Measurements from ENCODE around the gene MDM4. TPM values are rescaled to one million over a fixed set of nuclear protein-coding genes. Genes with fewer than 3 reads are reported as not detected.
A peak's percentile ranks its signal among the peaks of the same experiment; 100 is the strongest.

Gene MDM4
- total RNA-seq, 1 donor: 38.5 TPM

DNA sequence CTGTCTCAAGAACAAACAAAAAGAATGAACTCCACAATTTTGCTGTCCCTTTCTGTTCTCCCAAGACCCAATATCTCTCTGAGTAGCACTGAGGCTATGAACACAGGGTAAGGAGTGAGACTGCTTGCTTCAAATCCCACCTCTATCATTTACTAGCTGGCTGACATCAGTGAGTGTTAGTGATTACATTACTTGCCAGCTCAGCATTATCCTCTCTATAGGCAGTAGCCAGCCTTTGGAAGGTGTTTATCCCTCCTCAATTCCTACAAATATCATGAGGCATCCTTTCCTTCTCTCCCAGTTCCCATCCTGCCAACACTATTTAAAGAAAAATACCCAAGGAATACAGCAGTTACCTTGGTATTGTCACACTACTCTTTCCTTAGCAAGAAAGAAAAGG lies 24.6 kb upstream of the MDM4 start:
- DNase-seq (ENCODE audit: low read depth in 2 of 3, low spot score in 2 of 3): no peak

DNA sequence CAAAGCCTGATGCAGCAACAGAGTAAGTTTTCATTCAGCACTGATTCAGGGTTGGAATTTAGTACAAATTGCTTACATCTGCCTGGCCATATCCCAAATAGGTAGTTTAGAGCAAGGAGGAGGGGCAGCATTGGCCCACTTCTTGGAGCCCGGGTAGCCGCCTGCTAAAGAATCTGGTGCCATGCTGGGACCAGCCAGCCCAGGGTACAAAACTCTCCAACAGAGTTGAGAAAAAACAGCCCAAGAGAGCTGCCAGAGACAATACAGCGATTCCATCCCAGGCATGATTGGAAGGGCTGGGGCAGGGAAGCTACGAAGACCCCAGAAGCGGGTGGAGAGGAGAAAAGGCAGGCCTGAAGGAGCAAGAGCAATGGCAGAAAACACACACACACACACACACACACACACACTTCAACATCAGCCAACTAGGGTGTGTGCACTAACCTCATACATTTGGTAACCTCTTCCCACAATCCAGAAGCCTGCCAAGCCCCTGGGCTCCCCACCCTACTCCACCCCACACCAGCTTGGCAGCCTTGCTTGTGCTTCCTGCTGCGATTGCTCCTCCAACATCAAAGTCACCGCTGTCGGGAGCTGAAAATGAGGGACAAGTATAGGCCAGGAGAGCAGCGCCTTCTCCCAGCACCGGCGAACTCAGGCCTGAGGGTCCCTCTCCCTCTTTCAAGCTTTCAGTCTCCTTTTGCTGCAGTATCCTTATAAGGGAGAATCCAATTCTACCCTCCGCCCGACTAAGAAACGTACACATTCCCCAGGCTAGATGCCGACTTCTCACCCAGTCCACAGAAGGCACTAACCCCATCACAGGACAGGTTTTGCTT lies 22.8 kb upstream of the MDM4 start:
- no peak for DNase-seq (ENCODE audit: low read depth in 2 of 3, low spot score in 2 of 3)

DNA sequence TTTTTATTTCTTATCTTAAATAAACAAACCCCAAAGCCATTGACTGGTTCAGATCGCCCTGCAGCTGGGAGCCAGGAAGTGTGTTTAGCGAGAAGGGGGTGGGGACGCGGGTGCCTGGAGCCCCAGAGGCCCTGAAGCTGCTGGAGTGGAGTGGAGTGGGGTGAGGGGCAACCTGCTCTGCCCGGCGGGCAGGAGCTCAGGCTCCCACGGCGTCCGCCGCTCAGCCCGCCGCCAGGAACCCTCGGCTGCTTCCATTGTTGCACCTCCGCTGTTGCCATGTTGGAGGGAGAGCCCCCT lies 22.3 kb upstream of the MDM4 start:
- peak in 2 of 3 donors; percentile 58 to 86 for DNase-seq (ENCODE audit: low read depth in 2 of 3, low spot score in 2 of 3)

DNA sequence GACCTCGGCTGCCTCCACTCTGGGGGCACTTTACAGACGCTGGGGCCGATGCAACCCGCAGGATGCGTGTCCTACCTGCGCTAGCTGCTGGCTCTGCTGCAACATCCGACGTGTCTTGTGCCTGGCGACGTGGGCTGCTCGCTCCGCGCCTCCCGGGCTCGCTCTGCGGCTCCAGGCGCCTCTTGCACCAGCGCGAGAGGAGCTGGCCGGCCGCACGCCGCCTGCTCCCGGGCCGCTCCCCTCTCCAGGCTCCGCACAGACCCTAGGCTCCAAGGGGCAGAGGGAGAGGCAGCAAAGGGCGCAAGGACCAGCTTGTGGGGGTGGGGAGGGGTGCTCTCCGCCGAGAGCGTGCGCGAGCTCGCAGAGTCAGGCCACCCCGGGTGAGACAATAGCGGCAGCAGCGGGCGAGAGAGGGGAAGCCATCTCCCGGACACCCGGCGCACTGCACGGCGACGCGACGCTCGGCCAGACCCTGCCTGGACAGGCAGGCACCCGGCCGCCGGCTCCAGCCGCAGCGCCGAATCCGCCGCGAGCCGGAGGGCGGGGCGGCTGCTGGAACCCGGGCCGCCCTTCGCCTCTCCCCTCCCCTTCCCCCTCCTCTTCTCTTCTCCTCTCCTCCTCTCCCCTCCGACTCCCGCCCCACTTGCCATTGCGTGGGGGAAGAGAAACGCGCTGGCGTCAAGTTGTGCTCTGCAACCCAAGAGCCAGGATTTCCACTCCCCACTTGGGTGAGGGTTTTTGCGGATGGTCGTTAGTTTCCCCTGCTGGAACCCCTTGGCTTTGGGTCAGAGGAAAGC lies 21.7 kb upstream of the MDM4 start, which contains the start of gene PIK3C2B:
PIK3C2B (minus strand) TSS at position 525 of the 797 bp plus-strand sequence. CDS start 25,003 bp downstream, outside the sequence.
- DNase-seq (ENCODE audit: low read depth in 2 of 3, low spot score in 2 of 3): peak; percentile 55 to 78 (median 76)

DNA sequence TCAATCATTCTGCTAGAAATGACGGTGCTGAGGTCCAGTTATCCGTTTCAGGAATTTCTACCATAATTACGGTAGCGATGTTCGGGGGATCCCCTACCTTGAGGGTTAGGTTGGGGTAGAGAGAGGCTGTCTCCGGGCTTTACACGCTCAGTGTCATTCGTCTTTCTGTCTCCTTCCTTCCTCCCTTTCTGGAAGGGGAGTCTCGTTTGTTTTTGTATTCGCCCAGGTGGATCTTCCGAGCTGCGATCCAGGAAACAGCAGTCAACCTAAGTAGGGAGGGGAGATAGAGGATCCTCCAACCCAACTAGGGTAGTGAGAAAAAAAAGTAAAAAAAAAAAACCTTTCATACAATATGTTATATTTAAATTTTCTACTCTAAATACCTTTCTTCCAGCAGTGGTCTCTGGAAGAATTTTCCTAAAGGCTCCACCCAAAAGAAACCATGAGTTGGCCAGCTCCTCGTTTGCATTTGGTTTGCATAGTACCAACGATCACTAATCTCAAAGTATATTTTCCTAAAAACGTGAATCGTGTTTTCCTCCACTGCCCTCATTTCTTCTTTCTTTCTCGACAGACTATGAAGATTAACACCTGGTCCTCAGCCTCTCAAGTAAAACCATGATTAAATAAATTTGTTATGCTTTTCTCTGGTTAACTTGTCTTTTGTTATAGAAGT lies 21.0 kb upstream of the MDM4 start:
- DNase-seq (ENCODE audit: low read depth in 2 of 3, low spot score in 2 of 3): no peak

DNA sequence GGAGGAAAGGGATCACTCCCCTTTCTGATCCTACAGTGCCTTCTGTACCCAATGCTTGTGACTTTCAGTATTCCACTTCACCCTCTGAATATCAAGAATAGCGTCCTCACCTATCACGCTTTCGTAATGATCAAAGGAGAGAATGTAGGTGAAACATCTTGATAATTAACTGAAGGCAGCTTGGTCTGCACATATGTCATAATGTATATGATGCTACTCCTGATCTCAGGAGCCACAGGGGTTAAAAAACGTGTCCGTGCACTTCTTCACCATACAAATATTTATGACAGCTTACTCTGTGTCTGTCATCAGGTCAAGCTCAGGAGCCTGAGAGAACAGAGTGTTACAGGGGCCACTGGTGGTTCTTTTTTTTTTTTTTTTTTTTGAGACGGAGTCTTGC lies 20.4 kb upstream of the MDM4 start:
- DNase-seq (ENCODE audit: low read depth in 2 of 3, low spot score in 2 of 3): no peak

DNA sequence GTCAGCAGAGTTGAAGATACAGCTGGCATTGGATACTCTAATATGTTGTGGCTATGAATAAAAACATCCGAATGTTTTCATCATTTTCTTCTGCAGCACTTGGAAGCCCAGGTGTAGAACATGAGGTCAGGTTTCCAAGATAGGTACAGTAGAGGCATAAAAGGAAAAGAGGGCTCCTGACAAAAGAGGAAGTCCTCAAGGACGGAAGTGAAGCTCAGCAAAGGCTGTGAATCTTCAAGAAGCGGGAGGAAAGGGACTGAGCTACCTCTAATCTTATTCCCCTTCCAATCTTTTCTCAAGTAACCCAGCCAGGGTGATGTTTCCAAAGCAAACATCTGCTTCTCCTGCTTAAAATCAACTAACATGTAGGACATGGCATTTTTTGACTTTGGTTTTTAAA lies 17.2 kb upstream of the MDM4 start:
- DNase-seq (ENCODE audit: low read depth in 2 of 3, low spot score in 2 of 3): no peak

DNA sequence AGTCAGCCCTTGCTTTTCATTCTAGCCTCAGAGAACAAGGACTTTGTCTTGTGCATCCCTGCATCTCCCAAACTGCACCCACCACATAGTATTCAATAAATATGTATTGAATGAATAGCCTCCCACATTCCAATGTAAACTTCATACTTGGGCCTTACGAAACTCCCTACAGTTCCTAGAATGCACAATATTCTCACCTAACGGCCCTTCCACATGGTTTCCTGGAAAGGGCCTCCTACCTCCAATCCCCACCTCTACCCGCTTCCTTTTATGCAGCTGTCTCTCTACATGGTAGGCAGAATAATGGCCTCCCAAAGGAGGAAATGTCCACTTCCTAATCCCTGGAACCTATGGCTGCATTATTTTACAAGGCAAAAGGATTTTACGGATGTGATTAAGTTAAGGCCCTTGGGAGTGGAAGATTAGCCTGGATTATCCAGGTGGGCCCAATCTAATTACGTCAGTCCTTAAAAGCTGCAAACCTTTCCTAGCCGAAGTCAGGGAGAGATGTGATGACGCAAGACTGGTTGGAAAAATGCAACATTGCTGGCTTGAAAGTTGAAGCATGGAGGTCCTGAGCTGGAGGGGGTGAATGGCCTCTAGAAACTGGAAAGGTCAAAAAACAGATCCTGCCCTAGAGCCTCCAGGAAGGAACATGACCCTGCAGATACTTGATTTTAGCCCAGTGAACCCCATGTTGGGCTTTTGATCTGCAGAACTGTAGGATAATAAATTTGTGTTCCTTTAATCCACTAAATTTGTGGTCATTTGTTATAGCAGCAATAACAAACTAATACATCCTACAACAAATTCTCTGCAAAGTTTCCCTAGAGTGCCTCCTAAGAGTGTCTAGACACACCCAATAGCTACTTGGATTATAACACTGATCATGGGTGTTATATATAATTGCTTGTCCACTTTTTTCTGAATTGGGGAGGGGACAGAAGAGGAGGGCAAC lies 16.4 kb upstream of the MDM4 start:
- no peak for DNase-seq (ENCODE audit: low read depth in 2 of 3, low spot score in 2 of 3)

DNA sequence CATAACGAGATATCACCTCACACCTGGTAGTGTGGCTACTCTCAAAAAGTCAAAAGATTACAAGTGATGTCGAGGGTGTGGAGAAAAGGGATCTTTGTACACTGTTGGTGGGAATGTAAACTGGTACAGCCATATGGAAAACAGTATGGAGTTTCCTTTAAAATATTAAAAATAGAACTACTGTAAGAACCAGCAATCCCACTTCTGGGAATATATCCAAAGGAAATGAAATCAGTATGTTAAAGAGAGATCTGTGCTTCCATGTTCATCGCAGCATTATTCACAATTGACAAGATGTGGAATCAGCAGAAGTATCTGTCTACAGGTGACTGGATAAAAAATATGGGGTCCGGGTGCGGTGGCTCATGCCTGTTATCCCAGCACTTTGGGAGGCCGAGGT lies 14.0 kb upstream of the MDM4 start:
- DNase-seq (ENCODE audit: low read depth in 2 of 3, low spot score in 2 of 3): no peak

DNA sequence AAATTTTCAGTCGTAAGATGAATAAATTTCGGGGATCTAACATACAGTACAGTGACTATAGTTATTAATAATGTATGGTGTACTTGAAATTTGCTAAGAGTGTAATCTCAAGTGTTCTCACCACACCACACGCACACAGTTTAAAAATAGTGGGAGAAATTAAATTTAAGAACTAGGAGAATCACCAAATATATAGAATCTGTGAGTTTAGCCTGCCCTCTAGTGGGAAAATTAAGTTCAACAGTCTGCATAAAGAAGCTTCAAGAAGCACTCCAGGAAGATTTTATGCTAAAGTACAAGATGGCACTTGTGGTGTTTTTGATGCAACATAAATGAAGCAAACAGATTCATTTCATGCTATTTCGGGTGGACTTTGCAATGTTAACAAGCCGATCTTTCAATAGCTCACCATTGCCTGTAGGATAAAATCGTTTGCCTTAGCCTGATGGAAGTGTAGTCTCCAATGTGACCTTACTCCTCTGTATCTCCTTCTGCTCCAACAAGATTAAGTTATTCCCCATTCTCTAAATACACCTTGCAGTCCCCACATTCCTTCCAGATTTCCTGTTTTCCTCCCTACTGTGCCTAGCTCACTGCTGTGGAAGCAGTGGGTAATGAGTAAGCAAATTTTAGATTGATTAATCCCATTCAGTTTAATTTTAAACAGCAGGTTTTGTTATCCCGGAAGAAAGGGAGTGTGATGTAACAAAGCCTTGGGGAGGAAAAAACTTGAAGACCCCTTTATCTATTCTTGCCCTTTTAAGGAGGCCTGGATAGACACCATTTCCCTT lies 12.9 kb upstream of the MDM4 start:
- DNase-seq (ENCODE audit: low read depth in 2 of 3, low spot score in 2 of 3): peak in 2 of 3 donors; percentile 77 to 91

DNA sequence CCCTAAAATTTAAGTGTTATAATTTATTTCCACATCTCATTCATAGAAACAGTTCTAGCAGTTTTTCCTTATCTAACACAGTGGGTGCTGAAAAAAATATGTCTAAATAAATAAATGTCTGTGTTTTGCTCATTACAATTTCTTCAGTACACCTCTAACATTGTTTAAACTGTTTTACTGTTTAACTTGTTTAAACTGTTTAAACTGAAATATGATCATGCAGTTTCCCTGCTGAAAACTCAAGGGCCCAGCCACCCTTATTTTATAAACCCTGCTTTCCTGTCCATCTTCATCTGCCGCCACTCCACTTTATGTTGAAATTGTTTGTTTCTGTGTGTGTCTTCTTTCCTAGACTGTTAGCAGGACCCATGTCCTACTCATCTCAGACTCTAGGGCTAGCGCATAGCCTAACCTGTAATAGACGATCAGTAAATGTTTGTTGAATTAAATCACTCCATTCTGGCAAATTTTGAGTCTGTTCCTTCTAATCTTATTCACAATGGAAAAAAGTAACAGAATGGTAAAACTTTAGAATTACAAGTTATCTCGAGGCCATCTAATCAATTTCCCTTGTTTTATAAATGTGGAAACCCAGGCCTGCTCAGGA lies 12.2 kb upstream of the MDM4 start:
- DNase-seq (ENCODE audit: low read depth in 2 of 3, low spot score in 2 of 3): no peak

DNA sequence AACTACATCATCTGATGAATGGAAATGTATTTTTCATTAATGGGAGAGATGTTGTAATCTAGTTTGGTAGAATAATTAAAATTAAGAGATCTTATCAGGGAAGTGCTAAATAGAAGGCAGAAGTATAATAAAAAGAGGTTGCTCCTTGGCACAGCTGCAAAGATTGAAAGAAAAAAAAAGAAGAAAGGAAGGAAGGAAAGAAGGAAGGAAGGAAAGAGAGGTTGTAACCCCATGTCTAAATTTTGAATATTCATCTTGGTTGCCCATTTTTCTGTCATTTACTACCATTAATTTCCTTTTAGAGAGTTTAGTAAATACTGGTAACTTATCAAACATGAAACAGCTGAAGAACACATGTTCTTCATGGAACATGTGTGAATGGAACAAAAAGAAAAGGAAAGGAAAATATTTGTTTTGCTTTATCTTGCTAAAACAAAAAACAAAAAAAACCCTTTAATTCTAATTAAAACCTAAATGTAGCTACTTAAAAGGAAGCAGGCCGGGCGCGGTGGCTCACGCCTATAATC lies 10.5 kb upstream of the MDM4 start:
- DNase-seq (ENCODE audit: low read depth in 2 of 3, low spot score in 2 of 3): peak in 1 of 3 donors; percentile 30

DNA sequence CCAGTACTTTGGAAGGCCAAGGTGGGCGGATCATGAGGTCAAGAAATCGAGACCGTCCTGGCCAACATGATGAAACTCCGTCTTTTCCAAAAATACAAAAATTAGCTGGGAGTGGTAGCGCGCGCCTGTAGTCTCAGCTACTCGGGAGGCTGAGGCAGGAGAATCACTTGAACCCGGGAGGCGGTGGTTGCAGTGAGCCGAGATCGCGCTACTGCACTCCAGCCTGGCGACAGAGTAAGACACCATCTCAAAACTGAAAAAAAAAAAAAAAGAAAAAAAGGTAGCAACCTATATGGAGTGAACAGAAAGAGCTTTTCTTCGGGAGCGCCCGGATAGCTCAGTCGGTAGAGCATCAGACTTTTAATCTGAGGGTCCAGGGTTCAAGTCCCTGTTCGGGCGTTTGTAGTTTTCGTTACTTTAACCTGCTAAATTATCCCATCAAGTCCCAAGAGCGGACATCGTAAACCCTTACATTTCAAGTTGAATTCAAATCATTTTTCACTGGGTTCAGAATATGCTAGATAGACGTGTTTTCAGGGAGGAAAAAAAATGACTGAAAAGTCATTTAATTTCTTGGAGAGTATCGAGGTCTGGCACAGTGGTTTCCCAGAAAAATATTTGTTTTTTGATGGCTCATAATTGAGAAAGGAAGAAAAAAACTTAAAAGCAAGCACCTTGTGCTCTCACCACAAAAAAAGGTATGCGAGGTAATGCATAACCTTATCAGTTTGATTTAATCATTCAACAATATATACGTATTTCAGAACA lies 9.8 kb upstream of the MDM4 start:
- peak; percentile 68 to 90 (median 76) for DNase-seq (ENCODE audit: low read depth in 2 of 3, low spot score in 2 of 3)

DNA sequence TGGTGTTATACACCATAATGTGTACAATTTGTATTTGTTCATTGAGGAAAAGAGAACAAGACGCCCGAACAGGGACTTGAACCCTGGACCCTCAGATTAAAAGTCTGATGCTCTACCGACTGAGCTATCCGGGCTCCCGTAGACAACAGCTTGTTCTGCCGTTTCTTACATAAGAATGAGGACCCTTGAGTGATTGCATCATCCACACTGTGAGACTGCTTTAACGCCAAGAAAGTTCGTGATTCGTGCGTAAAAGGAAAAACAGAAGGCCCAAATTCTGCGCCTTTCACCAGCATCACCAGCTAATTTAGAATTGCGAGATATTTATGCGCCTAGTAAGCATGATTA lies 9.3 kb upstream of the MDM4 start:
- DNase-seq (ENCODE audit: low read depth in 2 of 3, low spot score in 2 of 3): peak; percentile 92 to 97 (median 92)

DNA sequence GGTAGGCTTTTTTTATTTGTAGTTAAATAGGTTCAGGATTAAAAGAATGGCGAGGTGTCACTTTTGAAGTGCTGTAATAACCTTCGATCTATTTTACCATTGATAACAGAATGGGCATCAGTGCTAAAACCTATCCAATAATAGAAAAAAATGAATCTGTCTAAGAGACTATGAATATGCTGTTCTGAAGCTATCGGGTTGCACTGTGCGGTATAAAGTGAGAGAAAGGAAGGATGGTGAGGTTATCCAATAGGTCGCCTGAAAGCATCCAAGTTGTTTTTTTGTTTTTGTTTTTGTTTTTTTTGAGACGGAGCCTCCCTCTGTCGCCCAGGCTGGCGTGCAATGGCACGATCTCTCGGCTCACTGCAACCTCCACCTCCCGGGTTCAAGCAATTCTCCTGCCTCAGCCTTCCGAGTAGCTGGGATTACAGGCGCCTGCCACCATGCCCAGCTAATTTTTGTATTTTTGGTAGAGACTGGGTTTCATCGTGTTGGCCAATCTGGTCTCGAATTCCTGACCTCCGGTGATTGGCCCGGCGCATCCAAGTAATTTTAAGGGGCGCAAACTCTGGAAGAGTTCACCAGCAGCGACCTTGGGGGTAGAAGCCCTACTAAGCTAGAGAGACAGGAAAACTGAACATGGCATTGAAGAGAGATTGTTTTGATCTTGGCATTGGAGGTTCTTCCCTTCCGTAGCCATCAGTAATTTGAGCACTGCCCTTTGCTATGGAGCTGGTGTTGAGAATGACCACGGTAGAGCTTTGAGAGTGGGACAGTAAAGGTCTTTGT lies 8.7 kb upstream of the MDM4 start:
- peak in 2 of 3 donors; percentile 68 to 87 for DNase-seq (ENCODE audit: low read depth in 2 of 3, low spot score in 2 of 3)

DNA sequence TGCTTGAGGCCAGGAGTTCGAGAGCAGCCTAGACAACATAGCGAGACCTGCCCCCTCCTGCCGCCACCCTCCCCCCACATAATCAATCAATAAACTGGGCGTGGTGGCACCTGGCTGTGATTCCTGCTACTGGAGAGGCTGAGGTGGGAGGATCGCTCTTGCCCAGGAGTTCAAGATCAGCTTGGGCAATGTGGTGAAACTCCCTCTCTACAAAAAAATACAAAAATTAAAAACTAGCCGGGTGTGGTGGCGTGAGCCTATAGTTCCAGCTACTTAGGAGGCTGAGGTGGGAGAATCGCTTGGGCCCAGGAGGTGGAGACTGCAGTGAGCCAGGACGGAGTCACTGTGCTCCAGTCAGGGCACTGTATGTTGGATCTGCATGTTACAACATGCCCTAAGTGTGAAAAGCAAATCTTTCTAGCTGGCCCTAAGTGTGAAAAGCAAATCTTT lies 7.0 kb upstream of the MDM4 start:
- DNase-seq (ENCODE audit: low read depth in 2 of 3, low spot score in 2 of 3): no peak

DNA sequence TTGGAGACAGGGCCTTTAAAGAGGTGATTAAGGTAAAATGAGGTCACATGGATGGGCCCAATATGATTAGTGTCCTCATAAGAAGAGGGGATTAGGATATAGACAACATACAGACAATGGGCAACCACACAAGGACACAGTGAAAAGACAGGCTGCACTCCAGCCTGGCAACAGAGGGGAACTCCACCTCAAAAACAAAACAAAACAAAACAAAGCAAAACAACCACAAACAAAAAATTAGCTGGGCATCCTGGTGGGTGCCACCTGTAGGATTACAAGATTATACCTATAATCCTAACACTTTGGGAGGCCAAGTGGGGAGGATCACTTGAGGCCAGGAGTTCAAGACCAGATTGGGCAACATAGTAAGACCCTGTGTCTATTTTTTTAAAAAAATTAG lies 4.8 kb upstream of the MDM4 start:
- no peak for DNase-seq (ENCODE audit: low read depth in 2 of 3, low spot score in 2 of 3)
